Measurements from ENCODE around the gene RNF121.

GRCh38 chr11:72042064-72042745, 113.4 kb downstream of the RNF121 start:
- TF ChIP-seq POLR2A (IDR thresholded peaks at IDR 0.05): no peak
- no peak for TF ChIP-seq POLR2AphosphoS5 (IDR thresholded peaks at IDR 0.05)
- no peak for TF ChIP-seq CTCF (IDR thresholded peaks at IDR 0.05)
